GM12878 (cell line): ENCODE measurements around the gene SPDYE11. TPM values are rescaled to one million over a fixed set of nuclear protein-coding genes. Genes with fewer than 3 reads are reported as not detected.

Source experiments
- ATF7 ChIP-seq: fragments of 450-650 bp; IDR thresholded peaks from 2 replicates; pipeline ENCODE4 v1.6.1; 2016; ENCODE audit warnings: low read depth, mild to moderate bottlenecking
- CBFB ChIP-seq: IDR thresholded peaks from 2 replicates; pipeline ENCODE4 v1.6.1; 2016; ENCODE audit warnings: antibody characterized with exemption, low read depth
- CREB1 ChIP-seq: IDR thresholded peaks from 2 replicates; pipeline ENCODE4 v1.6.1; 2012; ENCODE audit warnings: low read depth, mild to moderate bottlenecking, inconsistent platforms
- IKZF1 ChIP-seq: fragments of 450-650 bp; conservative IDR thresholded peaks from 2 replicates; pipeline ENCODE4 v1.6.1; 2017; ENCODE audit warnings: antibody characterized with exemption, mild to moderate bottlenecking
- MTA2 ChIP-seq: fragments of 450-650 bp; IDR thresholded peaks from 2 replicates; pipeline ENCODE4 v1.6.1; 2016; ENCODE audit warnings: low read depth, mild to moderate bottlenecking, moderate library complexity
- NBN ChIP-seq: fragments of 450-650 bp; IDR thresholded peaks from 2 replicates; pipeline ENCODE4 v1.6.1; 2016
- NFYB ChIP-seq: IDR thresholded peaks from 2 replicates; pipeline ENCODE4 v1.6.1; 2011; ENCODE audit warnings: low read depth, mild to moderate bottlenecking, low read length, improper control_type of control experiment, moderate library complexity; ENCODE audit not compliant: insufficient read depth
- NKRF ChIP-seq: fragments of 450-650 bp; conservative IDR thresholded peaks from 2 replicates; pipeline ENCODE4 v1.6.1; 2017; ENCODE audit warnings: mild to moderate bottlenecking, moderate library complexity
- NR2C1 ChIP-seq: fragments of 450-650 bp; IDR thresholded peaks from 2 replicates; pipeline ENCODE4 v1.6.1; 2017; ENCODE audit warnings: antibody characterized with exemption, mild to moderate bottlenecking, moderate library complexity
- NR2F1 ChIP-seq: fragments of 450-650 bp; conservative IDR thresholded peaks from 2 replicates; pipeline ENCODE4 v1.6.1; 2017; ENCODE audit warnings: mild to moderate bottlenecking
- PML ChIP-seq: IDR thresholded peaks from 2 replicates; pipeline ENCODE4 v1.6.1; 2012; ENCODE audit warnings: low read length, inconsistent platforms
- POLR2AphosphoS5 ChIP-seq: IDR thresholded peaks from 2 replicates; pipeline ENCODE4 v1.6.1; 2011; ENCODE audit warnings: mild to moderate bottlenecking, low read length, inconsistent platforms
- POU2F2 ChIP-seq: IDR thresholded peaks from 3 replicates; pipeline ENCODE4 v1.6.1; 2011; ENCODE audit warnings: low read depth, mild to moderate bottlenecking, low read length, borderline replicate concordance
- RELA ChIP-seq: fragments of 450-650 bp; IDR thresholded peaks from 2 replicates; pipeline ENCODE4 v1.8.0; 2014; ENCODE audit warnings: borderline replicate concordance; ENCODE audit not compliant: partially characterized antibody
- RUNX3 ChIP-seq: IDR thresholded peaks from 2 replicates; pipeline ENCODE4 v1.6.1; 2012; ENCODE audit warnings: low read length, inconsistent platforms
- SMAD5 ChIP-seq: IDR thresholded peaks from 2 replicates; pipeline ENCODE4 v1.6.1; 2016; ENCODE audit warnings: antibody characterized with exemption, low read depth
- ZBTB40 ChIP-seq: fragments of 450-650 bp; IDR thresholded peaks from 2 replicates; pipeline ENCODE4 v1.6.1; 2016; ENCODE audit warnings: mild to moderate bottlenecking, moderate library complexity, borderline replicate concordance
- polyA plus RNA-seq, 11 experiments: library from polyadenylated mRNA; depleted of rRNA in 4 of 11; unstranded in 6 of 11; stranded (reverse) in 5 of 11; fragments of >200 nt; fragmentation: Nextera tagmentation in 4 of 11; fragmentation: Illumina TruSeq in 1 of 11; extraction: Ambion mirVana in 4 of 11; extraction: Trizol in 1 of 11; gene quantifications; 1 replicate in 1 of 11; 2 replicates in 10 of 11; pipeline versions ENCODE4 v1.2.1 to v1.2.3, GENCODE V29; 2011 to 2016; ENCODE audit warnings: inconsistent platforms in 2 of 11, missing spikeins in 2 of 11, low read depth in 1 of 11
- total RNA-seq, 4 experiments: library from RNA; depleted of rRNA in 3 of 4; stranded (reverse); fragments of >200 nt in 3 of 4; fragmentation: Illumina TruSeq in 1 of 4; extraction: Trizol in 1 of 4; gene quantifications; 2 replicates each; pipeline versions ENCODE4 v1.2.1 to v1.2.3, GENCODE V29; 2013 to 2021
- TF ChIP-seq, protein P1 (sequence below): fragments of 450-650 bp; IDR thresholded peaks from 2 replicates; pipeline ENCODE4 v1.6.1; 2018; ENCODE audit warnings: borderline replicate concordance, mild to moderate bottlenecking; ENCODE audit not compliant: partially characterized antibody
- TF ChIP-seq, protein P2 (sequence below): IDR thresholded peaks from 2 replicates; pipeline ENCODE4 v1.6.1; 2011; ENCODE audit warnings: borderline replicate concordance, low read depth, mild to moderate bottlenecking, moderate library complexity, low read length; ENCODE audit not compliant: insufficient read depth, poor library complexity, severe bottlenecking

Gene SPDYE11
- total and polyA plus RNA-seq, 10 of the 15 experiments (the other 5 are each of a cell fraction or from before 2014, with no cell fraction given) = 0.04 to 1.8 (median 0.61) TPM; not detected in 5

DNA sequence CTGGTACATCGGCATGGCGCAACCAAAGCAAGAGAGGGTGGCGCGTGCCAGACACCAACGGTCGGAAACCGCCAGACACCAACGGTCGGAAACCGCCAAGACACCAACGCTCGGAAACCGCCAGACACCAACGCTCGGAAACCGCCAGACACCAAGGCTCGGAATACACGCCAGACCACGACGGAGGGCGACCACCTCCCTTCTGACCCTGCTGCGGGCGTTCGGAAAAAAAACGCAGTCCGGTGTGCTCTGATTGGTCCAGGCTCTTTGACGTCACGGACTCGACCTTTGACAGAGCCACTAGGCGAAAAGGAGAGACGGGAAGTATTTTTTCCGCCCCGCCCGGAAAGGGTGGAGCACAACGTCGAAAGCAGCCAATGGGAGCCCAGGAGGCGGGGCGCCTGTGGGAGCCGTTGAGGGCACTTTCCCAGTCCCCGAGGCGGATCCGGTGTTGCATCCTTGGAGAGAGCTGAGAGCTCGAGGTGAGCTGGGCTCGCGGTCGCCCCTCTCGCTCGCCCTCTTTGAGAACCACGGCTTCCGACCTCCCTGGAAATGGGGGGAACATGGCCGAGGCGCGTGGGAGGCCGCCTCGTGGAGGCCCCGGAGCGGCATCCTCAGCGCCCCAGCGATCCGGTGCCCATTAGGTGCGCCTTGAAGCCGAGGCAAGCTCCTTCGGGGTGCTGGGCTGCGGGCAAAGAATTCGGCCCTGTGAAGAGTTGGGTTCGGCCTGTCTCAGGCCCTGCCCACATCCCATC, 51.8 kb downstream of the SPDYE11 start (continued):
- TF ChIP-seq NBN (peak; percentile 91; the same call in 1 of the 2 replicates), NR2C1 (peak; percentile 92), CBFB (0 out of 2 replicates have a peak, but pooled peaks have one; percentile 44), CREB1 (peak; percentile 49; the same call in 1 of the 2 replicates), NKRF (peak; percentile 53; the same call in 1 of the 2 replicates), MTA2 (peak; percentile 71), RUNX3 (peak; percentile 57), ATF7 (peak; percentile 60; the same call in 1 of the 2 replicates), IKZF1 (0 out of 2 replicates have a peak, but pooled peaks have one; percentile 31), PML (peak; percentile 75), SMAD5 (peak; percentile 80; the same call in 1 of the 2 replicates), ZBTB40 (peak; percentile 72; the same call in 1 of the 2 replicates), POLR2AphosphoS5 (peak; percentile 84), NFYB (peak; percentile 68), POU2F2 (peak; percentile 51; the same call in 1 of the 3 replicates), NR2F1 (peak; percentile 69), RELA (peak; percentile 30)
- TF ChIP-seq, protein P1, sequence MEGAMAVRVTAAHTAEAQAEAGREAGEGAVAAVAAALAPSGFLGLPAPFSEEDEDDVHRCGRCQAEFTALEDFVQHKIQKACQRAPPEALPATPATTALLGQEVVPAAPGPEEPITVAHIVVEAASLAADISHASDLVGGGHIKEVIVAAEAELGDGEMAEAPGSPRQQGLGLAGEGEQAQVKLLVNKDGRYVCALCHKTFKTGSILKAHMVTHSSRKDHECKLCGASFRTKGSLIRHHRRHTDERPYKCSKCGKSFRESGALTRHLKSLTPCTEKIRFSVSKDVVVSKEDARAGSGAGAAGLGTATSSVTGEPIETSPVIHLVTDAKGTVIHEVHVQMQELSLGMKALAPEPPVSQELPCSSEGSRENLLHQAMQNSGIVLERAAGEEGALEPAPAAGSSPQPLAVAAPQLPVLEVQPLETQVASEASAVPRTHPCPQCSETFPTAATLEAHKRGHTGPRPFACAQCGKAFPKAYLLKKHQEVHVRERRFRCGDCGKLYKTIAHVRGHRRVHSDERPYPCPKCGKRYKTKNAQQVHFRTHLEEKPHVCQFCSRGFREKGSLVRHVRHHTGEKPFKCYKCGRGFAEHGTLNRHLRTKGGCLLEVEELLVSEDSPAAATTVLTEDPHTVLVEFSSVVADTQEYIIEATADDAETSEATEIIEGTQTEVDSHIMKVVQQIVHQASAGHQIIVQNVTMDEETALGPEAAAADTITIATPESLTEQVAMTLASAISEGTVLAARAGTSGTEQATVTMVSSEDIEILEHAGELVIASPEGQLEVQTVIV = peak; percentile 42
- TF ChIP-seq, protein P2, sequence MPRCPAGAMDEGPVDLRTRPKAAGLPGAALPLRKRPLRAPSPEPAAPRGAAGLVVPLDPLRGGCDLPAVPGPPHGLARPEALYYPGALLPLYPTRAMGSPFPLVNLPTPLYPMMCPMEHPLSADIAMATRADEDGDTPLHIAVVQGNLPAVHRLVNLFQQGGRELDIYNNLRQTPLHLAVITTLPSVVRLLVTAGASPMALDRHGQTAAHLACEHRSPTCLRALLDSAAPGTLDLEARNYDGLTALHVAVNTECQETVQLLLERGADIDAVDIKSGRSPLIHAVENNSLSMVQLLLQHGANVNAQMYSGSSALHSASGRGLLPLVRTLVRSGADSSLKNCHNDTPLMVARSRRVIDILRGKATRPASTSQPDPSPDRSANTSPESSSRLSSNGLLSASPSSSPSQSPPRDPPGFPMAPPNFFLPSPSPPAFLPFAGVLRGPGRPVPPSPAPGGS = peak; percentile 27
